ENCODE measurements around the gene GNLY. TPM values are rescaled to one million over a fixed set of nuclear protein-coding genes. Genes with fewer than 3 reads are reported as not detected.

The GNLY gene
- polyA plus RNA-seq, 1 experiment = not detected

DNA sequence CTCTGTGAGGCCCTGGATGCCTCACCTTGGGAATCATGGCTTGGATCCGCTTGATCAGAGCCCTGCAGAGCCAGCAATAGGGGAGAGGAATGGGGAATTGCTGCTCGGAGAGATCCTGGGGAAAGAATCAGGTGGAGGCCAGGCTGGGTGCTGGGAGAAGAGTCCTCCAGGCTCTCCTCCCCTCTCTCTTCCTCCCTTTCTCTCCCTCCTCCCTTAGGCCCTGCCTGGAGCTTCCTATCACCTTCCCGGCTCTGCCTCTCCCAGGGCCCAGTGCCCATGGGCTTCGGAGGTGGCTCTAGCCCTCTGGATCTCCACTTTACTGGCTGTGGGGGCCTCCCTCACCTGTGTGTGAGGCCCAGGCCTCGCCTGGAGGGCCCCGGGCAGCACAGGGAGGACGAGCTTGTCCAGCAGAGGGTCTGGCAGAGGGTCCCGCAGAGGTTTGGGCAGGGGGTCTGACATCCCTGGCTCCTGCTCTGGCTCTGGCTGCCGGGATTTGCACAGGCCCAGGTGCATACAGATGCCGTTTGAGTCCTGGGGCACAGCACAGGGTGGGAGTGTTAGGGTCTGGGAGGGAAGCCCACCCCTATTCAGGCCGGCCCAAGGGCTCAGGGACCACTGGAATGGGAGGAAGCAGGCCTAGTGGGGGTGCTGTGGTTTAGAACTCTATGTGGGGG is 28.8 kb upstream of the GNLY start:
- no peak for DNase-seq (ENCODE audit: low read depth)
- ChIA-PET POLR2A (no interaction called here), CTCF (interaction anchor here (2.9 kb wide), 1 partner anchor 14 kb away, joined by 13 read pairs; no protein-coding TSS in a partner anchor)
- no peaks in the 10 kb centered on the region for H3K36me3 ChIP-seq (ENCODE audit: control insufficient read depth, insufficient read depth, low read length)
- H3K27me3 ChIP-seq (ENCODE audit: control insufficient read depth, insufficient read depth, low read length) = no peaks in the 10 kb centered on the region
- no peak overlapping the region for H3K4me3 ChIP-seq (ENCODE audit: low read depth, low read length)
- TF ChIP-seq, protein P1, sequence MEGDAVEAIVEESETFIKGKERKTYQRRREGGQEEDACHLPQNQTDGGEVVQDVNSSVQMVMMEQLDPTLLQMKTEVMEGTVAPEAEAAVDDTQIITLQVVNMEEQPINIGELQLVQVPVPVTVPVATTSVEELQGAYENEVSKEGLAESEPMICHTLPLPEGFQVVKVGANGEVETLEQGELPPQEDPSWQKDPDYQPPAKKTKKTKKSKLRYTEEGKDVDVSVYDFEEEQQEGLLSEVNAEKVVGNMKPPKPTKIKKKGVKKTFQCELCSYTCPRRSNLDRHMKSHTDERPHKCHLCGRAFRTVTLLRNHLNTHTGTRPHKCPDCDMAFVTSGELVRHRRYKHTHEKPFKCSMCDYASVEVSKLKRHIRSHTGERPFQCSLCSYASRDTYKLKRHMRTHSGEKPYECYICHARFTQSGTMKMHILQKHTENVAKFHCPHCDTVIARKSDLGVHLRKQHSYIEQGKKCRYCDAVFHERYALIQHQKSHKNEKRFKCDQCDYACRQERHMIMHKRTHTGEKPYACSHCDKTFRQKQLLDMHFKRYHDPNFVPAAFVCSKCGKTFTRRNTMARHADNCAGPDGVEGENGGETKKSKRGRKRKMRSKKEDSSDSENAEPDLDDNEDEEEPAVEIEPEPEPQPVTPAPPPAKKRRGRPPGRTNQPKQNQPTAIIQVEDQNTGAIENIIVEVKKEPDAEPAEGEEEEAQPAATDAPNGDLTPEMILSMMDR (IDR thresholded peaks at IDR 0.05; ENCODE audit: insufficient read depth, low read depth, low read length) = no peak

DNA sequence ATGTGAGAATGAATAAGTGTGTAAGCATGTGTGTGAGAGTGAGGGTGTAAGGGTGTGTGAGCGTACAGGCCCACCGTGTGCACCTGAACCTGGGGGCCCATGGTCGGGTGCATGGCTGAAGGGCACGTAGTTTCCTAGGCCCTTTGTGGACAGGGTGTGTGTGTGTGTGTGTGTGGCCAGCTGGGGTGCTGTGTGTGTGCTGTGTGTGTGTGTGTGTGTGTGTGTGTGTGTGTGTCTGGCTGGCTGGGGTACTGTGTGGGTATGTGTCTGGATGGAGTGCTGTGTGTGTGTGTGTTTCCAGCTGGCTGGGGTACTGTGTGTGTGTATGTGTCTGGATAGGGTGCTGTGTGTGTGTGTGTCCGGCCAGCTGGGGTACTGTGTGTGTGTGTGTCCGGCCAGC is 28.1 kb upstream of the GNLY start:
- ChIA-PET POLR2A (no interaction called here), CTCF (interaction anchor here (2.9 kb wide), 1 partner anchor 13 kb away, joined by 13 read pairs; no protein-coding TSS in a partner anchor)
- no peak overlapping the region for H3K4me3 ChIP-seq (ENCODE audit: low read depth, low read length)
- no peaks in the 10 kb centered on the region for H3K36me3 ChIP-seq (ENCODE audit: control insufficient read depth, insufficient read depth, low read length)
- no peak for DNase-seq (ENCODE audit: low read depth)
- TF ChIP-seq, protein P1 (IDR thresholded peaks at IDR 0.05; ENCODE audit: insufficient read depth, low read depth, low read length) = no peak
- no peaks in the 10 kb centered on the region for H3K27me3 ChIP-seq (ENCODE audit: control insufficient read depth, insufficient read depth, low read length)

DNA sequence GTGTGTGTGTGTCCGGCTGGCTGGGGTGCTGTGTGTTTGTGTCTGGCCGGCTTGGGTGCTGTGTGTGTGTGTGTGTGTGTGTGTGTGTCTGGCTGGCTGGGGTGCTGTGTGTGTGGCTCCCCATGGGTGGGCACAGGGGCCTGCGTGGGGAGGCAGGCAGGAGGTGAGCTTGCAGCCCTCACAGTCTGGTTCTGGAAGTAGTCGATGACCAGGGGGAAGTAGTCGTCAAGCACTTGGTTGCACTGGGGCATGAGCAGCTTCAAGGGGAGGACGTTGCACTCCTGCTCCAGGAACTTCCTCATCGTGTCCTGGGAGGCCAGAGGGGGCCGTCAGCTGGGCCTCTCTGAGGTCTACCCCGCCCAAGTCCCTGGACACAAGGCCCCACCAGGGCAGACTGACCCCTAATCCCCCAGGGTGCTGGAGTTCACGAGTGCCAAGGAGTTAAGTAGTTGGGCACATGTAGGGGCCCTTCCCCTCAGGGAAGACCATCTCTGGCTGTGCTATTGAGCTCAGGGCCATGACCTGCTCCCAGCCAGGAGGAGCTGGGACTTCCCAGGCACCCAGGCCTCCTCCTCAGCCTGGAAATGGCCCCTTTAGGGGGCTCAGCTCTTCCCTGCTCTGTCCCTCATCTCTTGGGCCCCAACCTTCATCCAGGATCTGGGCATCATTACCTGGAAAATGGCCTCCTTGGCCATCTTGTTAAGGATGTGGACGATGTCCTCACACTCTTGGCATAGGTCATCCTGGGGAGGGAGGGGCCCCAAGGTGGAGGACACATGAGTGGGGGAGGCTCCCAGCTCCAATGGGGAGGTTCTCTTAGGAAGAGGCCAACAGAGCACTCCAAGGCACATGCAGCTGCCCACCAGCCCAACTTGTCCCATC is 27.5 kb upstream of the GNLY start:
- H3K27me3 ChIP-seq (ENCODE audit: control insufficient read depth, insufficient read depth, low read length) = no peaks in the 10 kb centered on the region
- ChIA-PET POLR2A (no interaction called here), CTCF (interaction anchor here (1.1 to 2.9 kb wide), 2 partner anchors 13 to 84 kb away, joined by 3 to 13 read pairs; no protein-coding TSS in a partner anchor)
- H3K4me3 ChIP-seq (ENCODE audit: low read depth, low read length) = no peak overlapping the region
- DNase-seq (ENCODE audit: low read depth) = no peak
- no peaks in the 10 kb centered on the region for H3K36me3 ChIP-seq (ENCODE audit: control insufficient read depth, insufficient read depth, low read length)
- TF ChIP-seq, protein P1 (IDR thresholded peaks at IDR 0.05; ENCODE audit: insufficient read depth, low read depth, low read length) = no peak

DNA sequence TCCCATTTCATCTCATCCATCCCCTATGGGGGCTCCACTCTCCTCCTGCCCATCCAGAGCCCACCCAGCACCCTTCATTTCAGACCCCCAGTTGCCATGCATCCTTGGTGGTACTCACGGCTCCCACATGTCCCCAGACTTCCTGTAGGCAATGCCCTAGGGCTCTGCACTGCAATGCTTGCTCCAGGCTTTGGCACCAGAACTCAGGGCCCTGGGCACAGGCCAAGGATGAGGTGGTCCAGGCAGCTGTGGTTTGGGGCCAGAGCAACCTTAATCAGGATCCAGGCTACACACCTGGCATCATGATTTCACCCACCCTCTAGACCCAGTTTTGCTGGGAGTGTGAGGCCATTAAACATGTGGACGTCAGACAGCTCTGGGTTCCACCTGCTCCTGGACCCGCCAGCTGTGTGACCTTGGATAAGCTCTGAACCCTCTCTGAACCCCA is 26.6 kb upstream of the GNLY start:
- H3K27me3 ChIP-seq (ENCODE audit: control insufficient read depth, insufficient read depth, low read length) = no peaks in the 10 kb centered on the region
- no peak overlapping the region for H3K4me3 ChIP-seq (ENCODE audit: low read depth, low read length)
- H3K36me3 ChIP-seq (ENCODE audit: control insufficient read depth, insufficient read depth, low read length) = no peaks in the 10 kb centered on the region
- ChIA-PET POLR2A (no interaction called here), CTCF (interaction anchor here (1.1 to 2.9 kb wide), 2 partner anchors 12 to 83 kb away, joined by 3 to 13 read pairs; no protein-coding TSS in a partner anchor)
- no peak for DNase-seq (ENCODE audit: low read depth)
- TF ChIP-seq, protein P1 (IDR thresholded peaks at IDR 0.05; ENCODE audit: insufficient read depth, low read depth, low read length) = no peak
